WTC11 (cell line): ENCODE measurements around the gene SYT1. TPM values are rescaled to one million over a fixed set of nuclear protein-coding genes. Genes with fewer than 3 reads are reported as not detected.

Experiments used
- ATAC-seq: fragments of 200-7000 bp; cut with Tn5 transposase; 2 replicates; pipeline ENCODE4 v1.10.0; 2021; ENCODE audit warnings: mild to moderate bottlenecking, moderate library complexity
- CTCF ChIA-PET: fragments of 300-600 bp; sonication (Branson Sonifier 250); formaldehyde crosslinking; loops from one replicate; lab custom pipeline; 2021; ENCODE audit warnings: antibody characterized with exemption; lab: Charles Lee
- POLR2A ChIA-PET: fragments of 350-600 bp; sonication (Branson Sonifier 250); formaldehyde crosslinking; loops from one replicate; lab custom pipeline; 2021; ENCODE audit warnings: antibody characterized with exemption; lab: Charles Lee
- DNase-seq: peaks from one replicate; pipeline ENCODE4 v3.0.0; 2021; ENCODE audit warnings: low spot score
- H3K27ac Mint-ChIP-seq: 2 replicates; pipeline ENCODE4 v1.8.0; 2021; ENCODE audit warnings: mixed read lengths
- H3K27me3 Mint-ChIP-seq: 2 replicates; pipeline ENCODE4 v1.8.0; 2021; ENCODE audit warnings: low read depth, mild to moderate bottlenecking, moderate library complexity, mixed read lengths
- H3K36me3 Mint-ChIP-seq: 2 replicates; pipeline ENCODE4 v1.8.0; 2021; ENCODE audit warnings: mixed read lengths
- H3K4me1 Mint-ChIP-seq: 2 replicates; pipeline ENCODE4 v1.8.0; 2022; ENCODE audit warnings: mixed read lengths
- H3K4me3 Mint-ChIP-seq: 2 replicates; pipeline ENCODE4 v1.8.0; 2021; ENCODE audit warnings: mild to moderate bottlenecking, moderate library complexity, mixed read lengths
- H3K9me3 Mint-ChIP-seq: 2 replicates; pipeline ENCODE4 v1.8.0; 2021; ENCODE audit warnings: mixed read lengths
- CBFB ChIP-seq: sonication (generic); formaldehyde crosslinking; IDR thresholded peaks from 2 replicates; pipeline ENCODE4 v1.8.1; 2022; ENCODE audit warnings: mild to moderate bottlenecking, low read depth, missing genetic modification reagents
- CTCF ChIP-seq: fragments of 200-600 bp; IDR thresholded peaks from 2 replicates; pipeline ENCODE4 v1.8.0; 2022; ENCODE audit warnings: antibody characterized with exemption
- ERG ChIP-seq: fragments of 250-450 bp; sonication (Bioruptor Pico); IDR thresholded peaks from 2 replicates; pipeline ENCODE4 v1.8.0; 2021; ENCODE audit warnings: mild to moderate bottlenecking
- FOXK1 ChIP-seq: sonication (generic); formaldehyde crosslinking; IDR thresholded peaks from 2 replicates; pipeline ENCODE4 v1.8.0; 2022; ENCODE audit warnings: mild to moderate bottlenecking, moderate library complexity, missing genetic modification reagents
- GRHL2 ChIP-seq: fragments of 250-450 bp; sonication (Bioruptor Pico); IDR thresholded peaks from 2 replicates; pipeline ENCODE4 v1.8.0; 2022; ENCODE audit warnings: mild to moderate bottlenecking, moderate library complexity; ENCODE audit not compliant: insufficient replicate concordance, severe bottlenecking
- GTF2I ChIP-seq: fragments of 250-450 bp; sonication (Bioruptor Pico); conservative IDR thresholded peaks from 2 replicates; pipeline ENCODE4 v1.4.0; 2021; ENCODE audit warnings: mild to moderate bottlenecking
- HMGA2 ChIP-seq: fragments of 250-450 bp; sonication (Bioruptor Pico); IDR thresholded peaks from 2 replicates; pipeline ENCODE4 v1.4.0; 2021; ENCODE audit warnings: mild to moderate bottlenecking, moderate library complexity
- JAZF1 ChIP-seq: fragments of 250-450 bp; sonication (Bioruptor Pico); IDR thresholded peaks from 2 replicates; pipeline ENCODE4 v1.9.0; 2021; ENCODE audit warnings: moderate library complexity, mild to moderate bottlenecking, inconsistent platforms
- JUN ChIP-seq: sonication (generic); formaldehyde crosslinking; IDR thresholded peaks from 2 replicates; pipeline ENCODE4 v1.8.0; 2023; ENCODE audit warnings: mild to moderate bottlenecking, missing genetic modification reagents
- RORB ChIP-seq: fragments of 250-450 bp; sonication (Bioruptor Pico); IDR thresholded peaks from 2 replicates; pipeline ENCODE4 v1.9.0; 2021; ENCODE audit warnings: mild to moderate bottlenecking
- ZNF219 ChIP-seq: sonication (generic); formaldehyde crosslinking; IDR thresholded peaks from 2 replicates; pipeline ENCODE4 v1.8.0; 2023; ENCODE audit warnings: missing genetic modification reagents, mild to moderate bottlenecking, borderline replicate concordance
- ZNF317 ChIP-seq: sonication (generic); formaldehyde crosslinking; IDR thresholded peaks from 2 replicates; pipeline ENCODE4 v1.8.1; 2023; ENCODE audit warnings: low read depth, mild to moderate bottlenecking, moderate library complexity, missing genetic modification reagents, borderline replicate concordance
- ZNF396 ChIP-seq: fragments of 250-450 bp; sonication (Bioruptor Pico); IDR thresholded peaks from 2 replicates; pipeline ENCODE4 v1.8.0; 2021; ENCODE audit warnings: mild to moderate bottlenecking, moderate library complexity, borderline replicate concordance
- ZNF512 ChIP-seq: sonication (generic); formaldehyde crosslinking; IDR thresholded peaks from 2 replicates; pipeline ENCODE4 v1.8.1; 2022; ENCODE audit warnings: missing genetic modification reagents, borderline replicate concordance
- ZNF532 ChIP-seq: fragments of 250-450 bp; sonication (Bioruptor Pico); IDR thresholded peaks from 2 replicates; pipeline ENCODE4 v1.9.0; 2021; ENCODE audit warnings: mild to moderate bottlenecking, borderline replicate concordance
- ZNF671 ChIP-seq: fragments of 250-450 bp; sonication (Bioruptor Pico); IDR thresholded peaks from 2 replicates; pipeline ENCODE4 v1.8.0; 2021; ENCODE audit warnings: mild to moderate bottlenecking
- ZSCAN18 ChIP-seq: fragments of 250-450 bp; sonication (Bioruptor Pico); IDR thresholded peaks from 2 replicates; pipeline ENCODE4 v2.1.2; 2022; ENCODE audit warnings: mild to moderate bottlenecking, moderate library complexity
- total RNA-seq: library from RNA; stranded (reverse); gene quantifications from 3 replicates; pipeline ENCODE4 v1.2.3, GENCODE V29; 2021
- TF ChIP-seq, protein P1 (sequence below): sonication (generic); formaldehyde crosslinking; IDR thresholded peaks from 2 replicates; pipeline ENCODE4 v1.8.1; 2023; ENCODE audit warnings: mild to moderate bottlenecking, missing genetic modification reagents
- TF ChIP-seq, protein P2 (sequence below): fragments of 250-450 bp; sonication (Bioruptor Pico); conservative IDR thresholded peaks from 2 replicates; pipeline ENCODE4 v1.9.0; 2021; ENCODE audit warnings: mild to moderate bottlenecking

Gene SYT1
- total RNA-seq, 1 experiment from 2014 or later: 45.2 TPM

GRCh38 chr12:78964521-78964920, 99.9 kb downstream of the SYT1 start:
- CTCF ChIA-PET: no interaction called here
- no peak overlapping the region for H3K4me3 Mint-ChIP-seq
- no peaks in the 10 kb centered on the region for H3K4me1 Mint-ChIP-seq
- ATAC-seq: no peak
- DNase-seq: no peak
- H3K9me3 Mint-ChIP-seq: no peaks in the 10 kb centered on the region
- TF ChIP-seq ZNF317 (no peak), ZNF512 (CRISPR knock-in tag) (no peak), CBFB (no peak), ZSCAN18 (no peak), ERG (CRISPR knock-in tag) (no peak), GRHL2 (CRISPR knock-in tag) (no peak), ZNF671 (CRISPR knock-in tag) (no peak), ZNF532 (CRISPR knock-in tag) (no peak), JAZF1 (no peak), JUN (CRISPR knock-in tag) (no peak), FOXK1 (CRISPR knock-in tag) (no peak)
- TF ChIP-seq, all 79 proteins: peak for 0
- H3K27ac Mint-ChIP-seq: no peak overlapping the region
- POLR2A ChIA-PET: no interaction called here
- no peaks in the 10 kb centered on the region for H3K36me3 Mint-ChIP-seq
- H3K27me3 Mint-ChIP-seq: no peaks in the 10 kb centered on the region

DNA sequence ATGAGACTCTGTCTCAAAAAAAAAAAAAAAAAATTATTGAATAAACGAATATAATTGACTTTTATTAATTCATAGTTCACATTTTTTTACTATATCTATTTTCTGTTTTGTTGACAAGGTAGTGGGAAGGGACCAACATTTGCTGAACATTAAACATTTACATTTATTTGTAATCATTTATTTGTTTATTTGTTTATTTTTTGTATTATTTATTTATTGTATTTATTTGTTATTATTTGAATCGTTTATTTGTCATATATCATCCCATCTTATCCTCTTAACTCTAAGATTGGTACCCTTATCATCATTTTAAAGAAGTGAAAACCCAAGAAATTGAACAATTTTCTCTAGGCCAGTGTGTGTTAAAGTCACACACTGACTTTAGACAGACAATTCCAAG, 101.5 kb downstream of the SYT1 start:
- DNase-seq (no peak), ATAC-seq (no peak)
- no peaks in the 10 kb centered on the region for H3K27me3 Mint-ChIP-seq
- POLR2A ChIA-PET: no interaction called here
- H3K36me3 Mint-ChIP-seq: no peaks in the 10 kb centered on the region
- no peak overlapping the region for H3K4me3 Mint-ChIP-seq
- H3K9me3 Mint-ChIP-seq: no peaks in the 10 kb centered on the region
- no peaks in the 10 kb centered on the region for H3K4me1 Mint-ChIP-seq
- no peak overlapping the region for H3K27ac Mint-ChIP-seq
- CTCF ChIA-PET: interaction anchor here (0.6 kb wide), 1 partner anchor 254 kb away, joined by 4 read pairs; no protein-coding TSS in a partner anchor
- TF ChIP-seq GTF2I: no peak
- TF ChIP-seq HMGA2: peak; percentile 97

DNA sequence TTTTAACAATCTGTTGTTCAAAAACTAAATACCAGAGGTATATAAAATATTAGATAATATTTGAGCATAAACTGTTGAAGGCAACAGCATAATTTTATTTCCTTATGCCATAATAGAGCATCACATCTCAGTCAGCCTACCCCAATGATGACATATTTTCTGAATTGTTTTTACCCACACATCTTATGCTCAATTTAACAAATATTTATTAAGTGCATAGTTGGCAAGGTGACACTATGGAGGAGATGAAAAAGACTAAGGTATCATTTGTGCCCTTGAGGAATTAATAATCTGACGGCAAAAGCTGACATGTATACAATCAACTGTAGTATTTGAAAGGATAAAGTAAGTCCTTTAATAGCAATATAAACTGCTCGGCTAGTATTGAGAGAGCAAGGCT, 102.4 kb downstream of the SYT1 start:
- no peak for DNase-seq
- no peak for ATAC-seq
- ChIA-PET POLR2A (no interaction called here), CTCF (no interaction called here)
- no peaks in the 10 kb centered on the region for H3K27me3 Mint-ChIP-seq
- H3K4me3 Mint-ChIP-seq: no peak overlapping the region
- no peak overlapping the region for H3K27ac Mint-ChIP-seq
- TF ChIP-seq ZNF219 (CRISPR knock-in tag) (no peak), CTCF (no peak), GRHL2 (CRISPR knock-in tag) (no peak), RORB (CRISPR knock-in tag) (no peak), HMGA2 (no peak), ZNF396 (CRISPR knock-in tag) (no peak)
- TF ChIP-seq, protein P1, sequence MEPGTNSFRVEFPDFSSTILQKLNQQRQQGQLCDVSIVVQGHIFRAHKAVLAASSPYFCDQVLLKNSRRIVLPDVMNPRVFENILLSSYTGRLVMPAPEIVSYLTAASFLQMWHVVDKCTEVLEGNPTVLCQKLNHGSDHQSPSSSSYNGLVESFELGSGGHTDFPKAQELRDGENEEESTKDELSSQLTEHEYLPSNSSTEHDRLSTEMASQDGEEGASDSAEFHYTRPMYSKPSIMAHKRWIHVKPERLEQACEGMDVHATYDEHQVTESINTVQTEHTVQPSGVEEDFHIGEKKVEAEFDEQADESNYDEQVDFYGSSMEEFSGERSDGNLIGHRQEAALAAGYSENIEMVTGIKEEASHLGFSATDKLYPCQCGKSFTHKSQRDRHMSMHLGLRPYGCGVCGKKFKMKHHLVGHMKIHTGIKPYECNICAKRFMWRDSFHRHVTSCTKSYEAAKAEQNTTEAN (CRISPR knock-in tag): no peak
- TF ChIP-seq, protein P2, sequence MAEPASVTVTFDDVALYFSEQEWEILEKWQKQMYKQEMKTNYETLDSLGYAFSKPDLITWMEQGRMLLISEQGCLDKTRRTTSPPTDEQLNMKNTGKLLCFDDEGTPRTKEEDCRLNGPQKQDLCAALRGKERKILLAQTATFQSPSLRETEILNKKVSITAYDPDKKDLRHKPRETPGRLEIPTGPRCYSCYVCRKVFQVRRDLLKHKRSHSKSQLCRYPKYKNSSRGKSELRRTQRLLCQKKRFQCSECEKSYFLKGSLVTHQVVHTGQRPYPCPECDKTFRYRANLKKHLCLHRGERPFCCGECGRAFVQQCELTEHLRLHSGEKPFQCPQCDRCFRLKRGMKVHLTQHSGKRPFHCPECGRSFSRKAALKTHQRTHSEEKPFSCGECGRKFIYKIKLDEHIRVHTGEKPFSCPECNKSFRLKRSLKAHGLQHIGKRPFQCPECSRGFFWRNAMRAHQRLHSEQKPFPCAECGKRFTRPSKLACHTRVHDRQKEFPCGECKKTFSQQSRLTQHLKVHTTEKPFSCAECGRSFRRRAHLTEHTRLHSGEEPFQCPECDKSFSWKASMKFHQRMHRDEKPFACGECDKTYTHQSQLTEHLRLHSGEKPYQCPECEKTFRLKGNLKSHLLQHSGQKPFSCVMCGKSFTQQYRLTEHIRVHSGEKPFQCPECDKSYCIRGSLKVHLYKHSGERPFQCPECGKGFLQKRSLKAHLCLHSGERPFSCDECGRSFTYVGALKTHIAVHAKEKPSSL (CRISPR knock-in tag): no peak
- TF ChIP-seq, all 79 proteins: peak for 0
- no peaks in the 10 kb centered on the region for H3K4me1 Mint-ChIP-seq
- no peaks in the 10 kb centered on the region for H3K9me3 Mint-ChIP-seq
- H3K36me3 Mint-ChIP-seq: no peaks in the 10 kb centered on the region
